HG03439 (cell line): ENCODE measurements around the gene MYH6.

Experiments
- ATAC-seq: cut with Tn5 transposase; IDR thresholded peaks from one replicate; pipeline ENCODE4 v1.9.1; 2021; ENCODE audit warnings: mild to moderate bottlenecking, moderate library complexity; ENCODE audit not compliant: unreplicated experiment

The MYH6 gene

GRCh38 chr14:23379366-23380196 lies 28.5 kb downstream of the MYH6 start:
- no peak for ATAC-seq

- ATAC-seq, result no peak
Measured at GRCh38 chr14:23378612-23379220, 29.4 kb downstream of the MYH6 start.

GRCh38 chr14:23377573-23378563 lies 30.2 kb downstream of the MYH6 start:
- ATAC-seq, result no peak

GRCh38 chr14:23377198-23377550 lies 30.9 kb downstream of the MYH6 start:
- no peak for ATAC-seq

GRCh38 chr14:23376482-23377197 lies 31.4 kb downstream of the MYH6 start, which contains the start of gene CMTM5:
TSS of gene CMTM5 (plus strand) at chr14:23377046. CDS start at chr14:23377252, 206 bp downstream.
- ATAC-seq, result no peak

GRCh38 chr14:23375527-23376251 lies 32.4 kb downstream of the MYH6 start:
- ATAC-seq, result no peak

GRCh38 chr14:23373041-23373440 lies 35.0 kb downstream of the MYH6 start:
- ATAC-seq, result no peak

- no peak for ATAC-seq
Measured at GRCh38 chr14:23372509-23372908, 35.6 kb downstream of the MYH6 start, which contains the start of gene IL25. TSS of gene IL25 (plus strand) at chr14:23372809.

- ATAC-seq, result no peak
Measured at GRCh38 chr14:23371865-23372264, 36.2 kb downstream of the MYH6 start.

GRCh38 chr14:23370221-23370620 lies 37.9 kb downstream of the MYH6 start:
- ATAC-seq, result no peak

GRCh38 chr14:23366426-23366921 lies 41.6 kb downstream of the MYH6 start:
- no peak for ATAC-seq

- no peak for ATAC-seq
Measured at GRCh38 chr14:23365732-23366425, 42.2 kb downstream of the MYH6 start.

- no peak for ATAC-seq
Measured at GRCh38 chr14:23365036-23365731, 42.9 kb downstream of the MYH6 start, which contains the start of gene EFS. TSS of gene EFS (minus strand) at chr14:23365172. CDS start at chr14:23365025, 147 bp downstream.

GRCh38 chr14:23364164-23365035 lies 43.7 kb downstream of the MYH6 start:
- ATAC-seq, result no peak

- ATAC-seq, result no peak
Measured at GRCh38 chr14:23362200-23362599, 45.9 kb downstream of the MYH6 start.

- no peak for ATAC-seq
Measured at GRCh38 chr14:23361763-23362162, 46.3 kb downstream of the MYH6 start.

- no peak for ATAC-seq
Measured at GRCh38 chr14:23361320-23361719, 46.8 kb downstream of the MYH6 start.
